ENCODE measurements around the gene TAS2R9.
"Not testable (repeated sequence)": the region's sequence is repeated elsewhere in the genome, so short reads cannot be mapped to it uniquely, and the experiment has no call there.

TAS2R9 gene

GRCh38 chr12:10810068-10810467, at the start of gene TAS2R9:
Gene TAS2R9 (minus strand): TSS chr12:10810168. CDS start chr12:10810075, 93 bp downstream.
- DNase-seq: no peak

GRCh38 chr12:10855807-10856206, 45.8 kb upstream of the TAS2R9 start:
- no peak for DNase-seq

- no peak for DNase-seq
Measured at GRCh38 chr12:10853776-10854175, 43.8 kb upstream of the TAS2R9 start.

GRCh38 chr12:10851243-10851858, 41.4 kb upstream of the TAS2R9 start:
- no peak for DNase-seq

GRCh38 chr12:10849425-10849878, 39.5 kb upstream of the TAS2R9 start, which contains the start of gene PRR4:
Gene PRR4 (minus strand): TSS chr12:10849475. CDS start chr12:10849437, 38 bp downstream.
- DNase-seq: no peak

- DNase-seq: no peak
Measured at GRCh38 chr12:10847744-10848143, 37.8 kb upstream of the TAS2R9 start.

- no peak for DNase-seq
Measured at GRCh38 chr12:10842862-10843261, 32.9 kb upstream of the TAS2R9 start.

GRCh38 chr12:10838461-10838860, 28.5 kb upstream of the TAS2R9 start:
- no peak for DNase-seq

- DNase-seq: no peak
Measured at GRCh38 chr12:10829994-10830393, 20.0 kb upstream of the TAS2R9 start.

- no peak for DNase-seq
Measured at GRCh38 chr12:10826258-10826657, 16.3 kb upstream of the TAS2R9 start, which contains the start of gene TAS2R10. Gene TAS2R10 (minus strand): TSS chr12:10826358. CDS start chr12:10826269, 89 bp downstream.

GRCh38 chr12:10824957-10825356, 15.0 kb upstream of the TAS2R9 start:
- DNase-seq: no peak

GRCh38 chr12:10811883-10812536, 2.0 kb upstream of the TAS2R9 start:
- DNase-seq: no peak

- DNase-seq: no peak
Measured at GRCh38 chr12:10807186-10807585, 2.8 kb downstream of the TAS2R9 start, which contains the start of gene TAS2R8. Gene TAS2R8 (minus strand): TSS chr12:10807286. CDS start chr12:10806980, 306 bp downstream.

GRCh38 chr12:10802587-10802986, 7.4 kb downstream of the TAS2R9 start, which contains the start of gene TAS2R7:
Gene TAS2R7 (minus strand): TSS chr12:10802627. CDS start chr12:10802570, 57 bp downstream.
- no peak for DNase-seq

- no peak for DNase-seq
Measured at GRCh38 chr12:10801741-10802140, 8.2 kb downstream of the TAS2R9 start.

- DNase-seq: no peak
Measured at GRCh38 chr12:10794222-10794621, 15.7 kb downstream of the TAS2R9 start.

GRCh38 chr12:10791769-10792168, 18.2 kb downstream of the TAS2R9 start:
- not testable (repeated sequence) for DNase-seq

GRCh38 chr12:10783252-10783651, 26.7 kb downstream of the TAS2R9 start:
- DNase-seq: no peak

- no peak for DNase-seq
Measured at GRCh38 chr12:10779103-10779502, 30.9 kb downstream of the TAS2R9 start.

GRCh38 chr12:10771132-10771733, 38.7 kb downstream of the TAS2R9 start:
- DNase-seq: no peak

- DNase-seq: no peak
Measured at GRCh38 chr12:10759657-10760056, 50.3 kb downstream of the TAS2R9 start.
